Measurements from ENCODE around the gene NOVA2. TPM values are rescaled to one million over a fixed set of nuclear protein-coding genes. Genes with fewer than 3 reads are reported as not detected.

The NOVA2 gene
- total and polyA plus RNA-seq, 9 of the 15 experiments (the other 6 are each of a cell fraction or from before 2014, with no cell fraction given): not detected

DNA sequence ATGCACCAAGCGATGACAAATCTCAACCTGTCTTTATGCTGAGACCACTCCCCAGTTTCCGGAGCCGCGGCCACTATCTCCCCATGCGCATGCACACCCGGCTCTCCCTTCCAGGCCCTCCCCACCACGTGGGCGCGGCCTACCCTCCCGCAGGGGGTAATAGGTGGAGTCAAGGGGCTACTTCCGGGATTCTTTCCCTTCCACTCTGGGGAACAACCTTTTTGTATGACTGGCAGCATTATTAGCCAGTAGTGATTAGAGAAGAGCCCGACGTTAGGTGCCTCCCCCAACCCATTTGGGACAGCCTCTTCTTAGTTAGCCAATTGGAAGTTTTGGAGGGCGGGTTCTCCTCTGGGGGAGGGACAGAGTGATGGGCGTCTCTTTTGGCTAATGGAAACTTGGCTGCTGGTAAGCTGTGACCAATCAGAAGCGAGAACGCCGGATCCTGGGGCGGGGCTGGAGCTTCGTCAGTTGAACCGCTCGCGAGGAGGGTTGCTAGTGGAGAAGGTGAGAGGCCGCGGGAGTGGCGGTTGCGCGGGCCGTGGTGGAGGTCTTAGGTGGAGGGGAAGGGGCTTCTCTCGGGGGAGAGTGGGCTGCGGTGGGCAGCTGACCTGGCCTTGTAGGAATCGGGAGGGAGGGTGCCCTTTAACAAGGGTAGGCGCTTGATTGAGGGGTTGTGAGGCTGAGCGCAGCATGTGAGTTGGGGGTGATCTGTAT is 21.5 kb upstream of the NOVA2 start, which contains the start of gene CCDC61 (continued):
- no peak for TF ChIP-seq ZBTB49 (CRISPR knock-in tag; IDR thresholded peaks at IDR 0.05; ENCODE audit: borderline replicate concordance)
- no peak for TF ChIP-seq SLC30A9 (CRISPR knock-in tag; IDR thresholded peaks at IDR 0.05)
- TF ChIP-seq ZBTB26 (CRISPR knock-in tag; IDR thresholded peaks at IDR 0.05): peak; percentile 83
- no peak for TF ChIP-seq SNRNP70 (optimal IDR thresholded peaks at IDR 0.05; ENCODE audit: low read depth, low read length)
- TF ChIP-seq ZC3H8 (IDR thresholded peaks at IDR 0.05): no peak
- peak; percentile 88 for TF ChIP-seq NFYB (IDR thresholded peaks at IDR 0.05; ENCODE audit: extremely low read depth, insufficient read length)
- TF ChIP-seq ID3 (CRISPR knock-in tag; IDR thresholded peaks at IDR 0.05): no peak
- no peak for TF ChIP-seq ID3 (tag; IDR thresholded peaks at IDR 0.05)
- peak; percentile 66 to 83; a peak in 2 of 4 replicates for TF ChIP-seq SIN3A (IDR thresholded peaks at IDR 0.05; ENCODE audit: borderline replicate concordance in 2 of 2, control insufficient read depth in 1 of 2, low read depth in 2 of 2, low read length in 2 of 2)
- TF ChIP-seq, protein P1, sequence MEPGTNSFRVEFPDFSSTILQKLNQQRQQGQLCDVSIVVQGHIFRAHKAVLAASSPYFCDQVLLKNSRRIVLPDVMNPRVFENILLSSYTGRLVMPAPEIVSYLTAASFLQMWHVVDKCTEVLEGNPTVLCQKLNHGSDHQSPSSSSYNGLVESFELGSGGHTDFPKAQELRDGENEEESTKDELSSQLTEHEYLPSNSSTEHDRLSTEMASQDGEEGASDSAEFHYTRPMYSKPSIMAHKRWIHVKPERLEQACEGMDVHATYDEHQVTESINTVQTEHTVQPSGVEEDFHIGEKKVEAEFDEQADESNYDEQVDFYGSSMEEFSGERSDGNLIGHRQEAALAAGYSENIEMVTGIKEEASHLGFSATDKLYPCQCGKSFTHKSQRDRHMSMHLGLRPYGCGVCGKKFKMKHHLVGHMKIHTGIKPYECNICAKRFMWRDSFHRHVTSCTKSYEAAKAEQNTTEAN (CRISPR knock-in tag; IDR thresholded peaks at IDR 0.05): no peak
- TF ChIP-seq ZNF133 (CRISPR knock-in tag; IDR thresholded peaks at IDR 0.05): no peak
- TF ChIP-seq ZNF282 (CRISPR knock-in tag; IDR thresholded peaks at IDR 0.05): no peak
- 0 out of 2 replicates have a peak, but pooled peaks have one; percentile 28 for TF ChIP-seq KLF6 (CRISPR knock-in tag; IDR thresholded peaks at IDR 0.05; ENCODE audit: borderline replicate concordance)
- no peak for TF ChIP-seq TAL1 (IDR thresholded peaks at IDR 0.05)
- 0 out of 4 replicates have a peak, but pooled peaks of 1 of the 2 experiments have one; percentile 51 for TF ChIP-seq SRF (CRISPR knock-in tag; IDR thresholded peaks at IDR 0.05)
- TF ChIP-seq ZNF449 (CRISPR knock-in tag; IDR thresholded peaks at IDR 0.05): no peak
- no peak for TF ChIP-seq NFIX (CRISPR knock-in tag; IDR thresholded peaks at IDR 0.05; ENCODE audit: low read depth)
